Cerebellar cortex (tissue), 1 donor: ENCODE results near the gene ATP6V0E2.

Experiments
- DNase-seq: peaks from one replicate; pipeline ENCODE4 v3.0.0-alpha.2; 2015; ENCODE audit warnings: low spot score

The ATP6V0E2 gene

DNA sequence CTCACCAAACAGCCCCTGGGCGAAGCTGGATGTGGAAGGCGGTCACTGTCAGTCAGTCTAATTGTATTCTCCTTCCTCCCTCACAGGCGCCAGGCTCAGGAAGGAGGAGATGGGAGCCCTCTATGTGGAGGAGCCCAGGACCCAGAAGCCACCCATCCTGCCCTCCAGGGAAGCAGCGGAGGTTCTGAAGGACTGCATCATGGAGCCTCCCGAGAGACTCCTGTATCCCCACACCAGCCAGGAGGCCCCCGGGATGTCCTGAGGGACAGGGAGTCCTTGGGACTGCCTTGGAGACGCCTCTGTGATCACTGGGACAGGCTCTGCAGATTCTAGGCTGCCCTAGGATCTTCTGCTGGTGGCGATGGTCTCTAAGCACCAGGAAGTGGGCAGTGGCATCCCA lies 9.7 kb upstream of the ATP6V0E2 start:
- DNase-seq: no peak

GRCh38 chr7:149864751-149865150 lies 9.0 kb upstream of the ATP6V0E2 start:
- no peak for DNase-seq

GRCh38 chr7:149865437-149865836 lies 8.3 kb upstream of the ATP6V0E2 start:
- DNase-seq: no peak

DNA sequence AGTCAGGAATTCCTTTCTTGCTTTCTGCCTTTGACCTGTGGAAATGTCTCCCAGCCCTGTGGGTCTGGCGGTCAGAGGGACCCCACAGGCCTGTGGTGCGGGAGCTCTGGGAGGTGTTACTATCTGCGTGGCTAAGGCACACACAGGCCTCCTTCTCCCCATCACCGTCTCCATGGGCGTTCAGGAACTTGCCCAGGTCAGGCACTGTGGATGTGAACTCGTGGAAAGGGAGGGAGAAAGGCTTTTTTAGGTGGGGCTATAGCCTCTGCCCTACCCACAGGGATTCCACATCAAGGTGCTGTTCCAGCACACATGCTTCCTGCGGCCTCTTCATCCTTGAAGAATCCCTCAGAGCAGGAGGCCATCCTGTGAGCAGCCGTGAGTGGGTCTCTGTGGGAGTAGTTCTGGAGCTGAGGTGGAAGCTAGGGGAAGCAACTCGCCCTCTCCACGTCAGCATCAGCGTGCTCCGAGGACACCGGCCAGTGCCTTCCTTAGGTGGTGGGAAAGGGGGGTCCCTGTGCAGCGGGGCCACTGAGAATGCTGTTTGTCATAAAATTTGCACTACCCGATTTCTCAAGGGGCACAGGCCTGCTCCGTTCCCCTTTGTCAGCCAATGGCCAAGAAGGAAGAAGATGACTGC lies 7.5 kb upstream of the ATP6V0E2 start:
- no peak for DNase-seq

DNA sequence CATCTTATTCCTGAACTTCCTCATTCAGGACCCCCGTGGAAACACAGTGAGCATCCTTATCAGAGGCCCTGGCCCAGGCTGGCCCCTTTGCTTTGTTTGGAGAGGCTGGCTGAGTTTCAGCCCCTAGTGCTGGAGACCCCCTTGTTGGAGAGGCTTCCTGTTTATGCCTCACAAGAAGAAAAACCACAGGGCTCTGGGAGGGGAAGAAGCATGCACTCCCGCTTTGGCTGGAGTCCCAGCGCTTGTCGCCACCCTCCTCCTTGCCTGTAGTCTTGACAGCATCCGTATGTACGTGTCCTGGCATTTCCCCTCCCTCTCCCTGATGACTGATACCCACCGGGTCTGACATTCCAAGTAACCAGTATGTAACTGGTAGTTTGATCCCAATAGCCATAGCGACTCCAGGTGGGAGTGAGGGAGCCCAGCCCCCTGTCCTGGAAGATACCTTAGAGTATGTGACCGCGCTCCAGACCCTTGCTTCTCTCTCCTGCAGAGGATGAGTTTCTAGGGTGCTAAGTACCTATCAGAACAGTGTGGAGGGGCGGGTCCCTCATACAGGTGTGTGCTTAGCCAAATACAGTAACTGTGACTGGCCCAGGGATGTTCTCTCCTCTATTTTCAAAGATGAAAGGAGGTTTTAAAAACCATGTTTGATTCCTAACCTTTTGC lies 6.9 kb upstream of the ATP6V0E2 start:
- DNase-seq: no peak

- no peak for DNase-seq
Observed at GRCh38 chr7:149867762-149868622, 5.8 kb upstream of the ATP6V0E2 start.

GRCh38 chr7:149868623-149869290 lies 5.0 kb upstream of the ATP6V0E2 start:
- no peak for DNase-seq

DNA sequence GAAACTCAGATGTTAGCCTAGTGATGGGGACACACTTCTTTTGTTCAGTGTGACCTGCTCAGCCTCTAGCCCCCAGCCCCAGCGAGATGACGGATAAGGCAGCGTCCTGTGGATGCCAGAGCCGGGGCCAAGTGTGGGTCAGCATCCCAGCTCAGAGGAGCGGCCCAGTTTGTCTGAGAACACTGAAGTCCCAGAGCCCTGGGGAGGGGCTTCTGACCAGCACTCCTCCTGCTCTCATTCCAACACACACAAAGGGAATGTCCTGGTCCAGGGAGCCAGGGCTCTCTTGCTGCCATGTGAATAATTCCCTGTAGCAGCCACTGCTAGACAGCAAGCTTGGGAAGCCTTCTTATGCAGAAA lies 4.5 kb upstream of the ATP6V0E2 start:
- no peak for DNase-seq

DNA sequence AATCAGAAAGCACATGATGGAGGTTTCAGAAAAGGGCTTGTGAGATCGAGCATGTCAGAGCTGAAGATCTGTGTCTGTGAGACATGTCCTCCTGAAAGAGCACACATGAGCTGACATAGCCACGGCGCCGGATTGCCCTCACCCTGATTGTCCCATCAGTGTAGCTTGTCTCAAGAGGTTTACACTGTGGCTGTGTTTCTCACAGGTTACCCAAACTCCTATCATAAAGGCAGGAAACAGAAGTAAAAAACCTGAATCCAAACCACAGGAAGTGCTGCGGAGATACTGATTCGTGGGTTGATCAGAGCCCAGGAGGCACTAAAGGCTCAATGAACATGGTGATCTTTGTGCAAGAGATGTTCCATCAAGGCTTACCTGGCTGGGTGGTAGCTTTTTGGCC lies 3.9 kb upstream of the ATP6V0E2 start:
- DNase-seq: no peak

GRCh38 chr7:149870274-149870673 lies 3.5 kb upstream of the ATP6V0E2 start:
- no peak for DNase-seq

- no peak for DNase-seq
Observed at GRCh38 chr7:149870701-149871483, 2.9 kb upstream of the ATP6V0E2 start.

GRCh38 chr7:149871576-149871975 lies 2.2 kb upstream of the ATP6V0E2 start:
- DNase-seq: no peak

- DNase-seq: peak; percentile 87
Observed at GRCh38 chr7:149872419-149873073, 1.2 kb upstream of the ATP6V0E2 start.

- DNase-seq: no peak
Observed at GRCh38 chr7:149873970-149874643, 338 bp downstream of the ATP6V0E2 start.

- peak; percentile 78 for DNase-seq
Observed at GRCh38 chr7:149874644-149875028, 867 bp downstream of the ATP6V0E2 start.

DNA sequence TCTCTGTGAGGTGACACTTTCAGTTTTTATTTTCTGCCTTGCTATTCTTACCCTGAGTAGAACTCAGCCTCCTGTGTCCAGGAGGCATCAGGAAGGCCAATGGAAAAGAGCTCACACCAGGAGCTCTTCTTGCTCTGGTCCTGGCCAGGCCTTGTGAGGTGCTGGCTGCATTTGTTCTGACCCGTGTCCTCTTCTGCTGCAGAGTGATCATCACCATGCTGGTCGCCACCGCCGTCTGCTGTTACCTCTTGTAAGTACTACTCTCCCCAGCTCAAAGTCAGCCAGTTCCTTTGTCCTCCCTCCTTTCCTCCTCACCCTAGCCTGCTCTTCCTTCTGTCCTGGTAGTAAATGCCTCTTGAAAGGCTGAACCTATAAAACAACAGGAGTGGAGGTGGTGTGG lies 1.6 kb downstream of the ATP6V0E2 start:
- peak; percentile 71 for DNase-seq

GRCh38 chr7:149877890-149878522 lies 4.2 kb downstream of the ATP6V0E2 start:
- no peak for DNase-seq

DNA sequence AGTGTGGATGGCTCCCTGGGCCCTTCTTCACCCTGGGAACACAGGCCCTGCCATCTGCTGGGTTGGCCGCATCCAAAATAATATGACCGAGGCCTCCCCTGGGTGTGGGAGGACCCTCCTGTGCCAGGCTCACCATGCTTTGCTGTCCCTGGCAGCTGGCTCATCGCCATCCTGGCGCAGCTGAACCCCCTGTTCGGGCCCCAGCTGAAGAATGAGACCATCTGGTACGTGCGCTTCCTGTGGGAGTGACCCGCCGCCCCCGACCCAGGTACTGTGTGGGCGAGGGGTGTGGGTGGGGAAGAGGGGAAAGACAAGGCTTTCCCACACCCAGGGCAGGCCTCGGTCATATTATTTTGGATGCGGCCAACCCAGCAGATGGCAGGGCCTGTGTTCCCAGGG lies 4.8 kb downstream of the ATP6V0E2 start:
- peak; percentile 58 for DNase-seq

DNA sequence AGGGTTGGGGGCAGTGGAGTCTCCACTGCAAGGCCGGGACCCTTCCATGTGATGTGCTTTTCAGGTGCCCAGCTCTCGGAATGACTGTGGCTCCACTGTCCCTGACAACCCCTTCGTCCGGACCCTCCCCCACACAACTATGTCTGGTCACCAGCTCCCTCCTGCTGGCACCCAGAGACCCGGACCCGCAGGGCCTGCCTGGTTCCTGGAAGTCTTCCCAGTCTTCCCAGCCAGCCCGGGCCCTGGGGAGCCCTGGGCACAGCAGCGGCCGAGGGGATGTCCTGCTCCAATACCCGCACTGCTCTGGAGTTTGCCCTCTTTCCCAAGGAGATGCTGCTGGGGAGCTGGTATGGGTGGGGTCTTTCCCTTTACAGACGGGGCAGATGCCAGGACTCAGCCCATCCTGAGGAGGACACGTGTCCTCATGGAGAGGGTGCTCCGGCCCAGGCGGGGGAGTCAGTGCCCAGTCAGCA lies 5.5 kb downstream of the ATP6V0E2 start:
- no peak for DNase-seq
